Stomach smooth muscle (tissue), 2 donors: ENCODE data around the gene MEIS3.

Experiments
- H3K27ac ChIP-seq: one replicate; pipeline ENCODE4 v1.7.0; 2013; ENCODE audit warnings: mild to moderate bottlenecking, low read length, inconsistent platforms
- H3K27me3 ChIP-seq, 2 donors: one replicate each; pipeline ENCODE4 v1.7.0; 2013; ENCODE audit warnings: low read length in 2 of 2; ENCODE audit not compliant: insufficient read depth in 2 of 2, control insufficient read depth in 1 of 2
- H3K36me3 ChIP-seq, 2 donors: one replicate each; pipeline ENCODE4 v1.7.0; 2013; ENCODE audit warnings: low read length in 2 of 2; ENCODE audit not compliant: control insufficient read depth in 2 of 2, insufficient read depth in 2 of 2
- H3K4me1 ChIP-seq: one replicate; pipeline ENCODE4 v1.7.0; 2013; ENCODE audit warnings: low read length; ENCODE audit not compliant: control insufficient read depth, insufficient read depth
- H3K4me3 ChIP-seq, 2 donors: one replicate each; pipeline ENCODE4 v1.7.0; 2013; ENCODE audit warnings: low read length in 2 of 2
- H3K9ac ChIP-seq, 2 donors: one replicate each; pipeline ENCODE4 v1.7.0; 2013; ENCODE audit warnings: low read length in 2 of 2, mild to moderate bottlenecking in 1 of 2
- H3K9me3 ChIP-seq, 2 donors: one replicate each; pipeline ENCODE4 v1.7.0; 2013; ENCODE audit warnings: low read length in 2 of 2; ENCODE audit not compliant: control insufficient read depth in 2 of 2
- donor health status: healthy.
- donor health status: Pancreatic carcinoma.

MEIS3 gene

GRCh38 chr19:47357788-47358680, 61.3 kb downstream of the MEIS3 start:
- no peak overlapping the region for H3K27ac ChIP-seq
- H3K4me3 ChIP-seq = no peak overlapping the region
- H3K9ac ChIP-seq = no peak overlapping the region
- H3K27me3 ChIP-seq = no peaks in the 10 kb centered on the region
- H3K36me3 ChIP-seq = peaks cover 48 to 64% of the 10 kb centered on the region in 2 donors
- peaks cover 5% of the 10 kb centered on the region for H3K4me1 ChIP-seq
- no peaks in the 10 kb centered on the region for H3K9me3 ChIP-seq

GRCh38 chr19:47356900-47357299, 62.4 kb downstream of the MEIS3 start:
- Histone ChIP-seq H3K9ac (no peak overlapping the region), H3K27me3 (no peaks in the 10 kb centered on the region), H3K4me3 (no peak overlapping the region), H3K9me3 (no peaks in the 10 kb centered on the region), H3K27ac (no peak overlapping the region), H3K4me1 (peaks cover 7% of the 10 kb centered on the region), H3K36me3 (peaks cover 43 to 60% of the 10 kb centered on the region in 2 donors)

GRCh38 chr19:47353307-47353712, 66.0 kb downstream of the MEIS3 start:
- no peaks in the 10 kb centered on the region for H3K9me3 ChIP-seq
- H3K4me3 ChIP-seq = no peak overlapping the region
- peaks cover 25 to 37% of the 10 kb centered on the region in 2 donors for H3K36me3 ChIP-seq
- no peak overlapping the region for H3K27ac ChIP-seq
- H3K4me1 ChIP-seq = peaks cover 19% of the 10 kb centered on the region
- no peak overlapping the region for H3K9ac ChIP-seq
- no peaks in the 10 kb centered on the region for H3K27me3 ChIP-seq
